ENCODE measurements around the gene CRYGN.

Gene CRYGN

DNA sequence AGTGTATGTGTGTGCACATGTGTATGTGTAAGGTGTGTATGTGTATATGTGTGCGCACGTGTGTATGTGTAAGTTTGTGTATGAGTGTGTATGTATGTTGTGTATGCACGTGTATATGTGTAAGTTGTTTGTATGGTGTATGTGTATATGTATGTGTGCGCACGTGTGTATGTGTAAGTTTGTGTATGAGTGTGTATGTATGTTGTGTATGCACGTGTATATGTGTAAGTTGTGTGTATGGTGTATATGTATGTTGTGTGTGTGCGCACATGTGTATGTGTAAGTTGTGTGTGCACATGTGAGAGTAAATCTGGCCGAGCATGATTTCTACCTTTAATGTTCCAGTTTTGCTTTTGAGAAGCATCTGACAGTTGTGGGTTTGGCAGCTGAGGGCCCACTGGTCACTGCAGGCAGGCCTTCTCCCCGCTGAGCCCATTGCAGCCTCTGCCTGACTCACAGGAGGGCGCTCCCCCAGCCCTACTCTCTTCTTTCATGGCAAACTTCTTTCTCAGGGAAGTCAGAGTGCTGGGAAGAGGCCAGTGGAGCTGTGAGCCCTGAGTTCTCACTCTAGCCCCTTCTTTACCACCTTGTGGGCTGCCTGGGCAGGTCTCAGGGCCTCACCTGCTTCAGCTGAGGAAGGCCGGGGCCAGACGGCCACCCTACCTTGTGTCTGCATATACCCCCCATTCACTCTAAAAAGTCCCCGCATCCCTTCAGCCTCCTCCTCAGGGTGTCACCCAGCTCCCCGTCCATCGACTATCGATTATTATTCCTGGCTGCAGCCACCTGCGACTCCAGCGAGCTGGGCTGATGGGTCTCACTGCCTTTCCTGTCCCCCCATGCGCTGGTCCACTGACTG lies 41.3 kb downstream of the CRYGN start:
- no peak for TF ChIP-seq GLIS3 (CRISPR knock-in tag; IDR thresholded peaks at IDR 0.05)
- TF ChIP-seq OSR1 (CRISPR knock-in tag; IDR thresholded peaks at IDR 0.05), result no peak
- no peak for TF ChIP-seq TOX (CRISPR knock-in tag; IDR thresholded peaks at IDR 0.05; ENCODE audit: borderline replicate concordance)
- TF ChIP-seq RARB (CRISPR knock-in tag; IDR thresholded peaks at IDR 0.05), result no peak
- ATAC-seq, result no peak

DNA sequence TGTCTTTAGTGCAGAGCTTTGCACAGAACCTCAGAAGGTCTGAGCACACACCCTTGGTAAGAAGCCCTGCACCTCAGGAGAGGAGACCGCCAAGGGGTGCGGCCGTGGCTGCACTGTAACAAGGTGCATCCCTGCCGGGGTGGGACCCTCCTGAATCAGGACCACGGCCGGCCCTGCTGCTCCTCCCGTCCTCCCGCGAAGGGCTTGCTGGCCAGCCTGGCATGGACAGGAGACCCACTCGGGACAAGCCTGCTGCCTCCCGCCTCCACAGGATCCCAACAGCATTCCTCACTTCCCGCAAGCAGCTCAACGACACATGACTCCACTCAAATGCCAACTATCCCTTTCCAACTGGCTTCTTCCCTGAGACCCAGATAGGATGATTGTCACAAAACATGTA lies 42.9 kb downstream of the CRYGN start:
- no peak for ATAC-seq
- TF ChIP-seq ESRRG (CRISPR knock-in tag; IDR thresholded peaks at IDR 0.05) (no peak), ARNTL (CRISPR knock-in tag; IDR thresholded peaks at IDR 0.05; ENCODE audit: borderline replicate concordance, low read depth) (no peak), GLIS3 (CRISPR knock-in tag; IDR thresholded peaks at IDR 0.05) (no peak), TOX (CRISPR knock-in tag; IDR thresholded peaks at IDR 0.05; ENCODE audit: borderline replicate concordance) (no peak)
- TF ChIP-seq, protein P1, sequence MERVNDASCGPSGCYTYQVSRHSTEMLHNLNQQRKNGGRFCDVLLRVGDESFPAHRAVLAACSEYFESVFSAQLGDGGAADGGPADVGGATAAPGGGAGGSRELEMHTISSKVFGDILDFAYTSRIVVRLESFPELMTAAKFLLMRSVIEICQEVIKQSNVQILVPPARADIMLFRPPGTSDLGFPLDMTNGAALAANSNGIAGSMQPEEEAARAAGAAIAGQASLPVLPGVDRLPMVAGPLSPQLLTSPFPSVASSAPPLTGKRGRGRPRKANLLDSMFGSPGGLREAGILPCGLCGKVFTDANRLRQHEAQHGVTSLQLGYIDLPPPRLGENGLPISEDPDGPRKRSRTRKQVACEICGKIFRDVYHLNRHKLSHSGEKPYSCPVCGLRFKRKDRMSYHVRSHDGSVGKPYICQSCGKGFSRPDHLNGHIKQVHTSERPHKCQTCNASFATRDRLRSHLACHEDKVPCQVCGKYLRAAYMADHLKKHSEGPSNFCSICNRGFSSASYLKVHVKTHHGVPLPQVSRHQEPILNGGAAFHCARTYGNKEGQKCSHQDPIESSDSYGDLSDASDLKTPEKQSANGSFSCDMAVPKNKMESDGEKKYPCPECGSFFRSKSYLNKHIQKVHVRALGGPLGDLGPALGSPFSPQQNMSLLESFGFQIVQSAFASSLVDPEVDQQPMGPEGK (CRISPR knock-in tag; IDR thresholded peaks at IDR 0.05; ENCODE audit: borderline replicate concordance), result no peak
- TF ChIP-seq, protein P2, sequence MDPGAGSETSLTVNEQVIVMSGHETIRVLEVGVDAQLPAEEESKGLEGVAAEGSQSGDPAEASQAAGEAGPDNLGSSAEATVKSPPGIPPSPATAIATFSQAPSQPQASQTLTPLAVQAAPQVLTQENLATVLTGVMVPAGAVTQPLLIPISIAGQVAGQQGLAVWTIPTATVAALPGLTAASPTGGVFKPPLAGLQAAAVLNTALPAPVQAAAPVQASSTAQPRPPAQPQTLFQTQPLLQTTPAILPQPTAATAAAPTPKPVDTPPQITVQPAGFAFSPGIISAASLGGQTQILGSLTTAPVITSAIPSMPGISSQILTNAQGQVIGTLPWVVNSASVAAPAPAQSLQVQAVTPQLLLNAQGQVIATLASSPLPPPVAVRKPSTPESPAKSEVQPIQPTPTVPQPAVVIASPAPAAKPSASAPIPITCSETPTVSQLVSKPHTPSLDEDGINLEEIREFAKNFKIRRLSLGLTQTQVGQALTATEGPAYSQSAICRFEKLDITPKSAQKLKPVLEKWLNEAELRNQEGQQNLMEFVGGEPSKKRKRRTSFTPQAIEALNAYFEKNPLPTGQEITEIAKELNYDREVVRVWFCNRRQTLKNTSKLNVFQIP (CRISPR knock-in tag; IDR thresholded peaks at IDR 0.05; ENCODE audit: borderline replicate concordance, low read depth), result no peak
- TF ChIP-seq, protein P3, sequence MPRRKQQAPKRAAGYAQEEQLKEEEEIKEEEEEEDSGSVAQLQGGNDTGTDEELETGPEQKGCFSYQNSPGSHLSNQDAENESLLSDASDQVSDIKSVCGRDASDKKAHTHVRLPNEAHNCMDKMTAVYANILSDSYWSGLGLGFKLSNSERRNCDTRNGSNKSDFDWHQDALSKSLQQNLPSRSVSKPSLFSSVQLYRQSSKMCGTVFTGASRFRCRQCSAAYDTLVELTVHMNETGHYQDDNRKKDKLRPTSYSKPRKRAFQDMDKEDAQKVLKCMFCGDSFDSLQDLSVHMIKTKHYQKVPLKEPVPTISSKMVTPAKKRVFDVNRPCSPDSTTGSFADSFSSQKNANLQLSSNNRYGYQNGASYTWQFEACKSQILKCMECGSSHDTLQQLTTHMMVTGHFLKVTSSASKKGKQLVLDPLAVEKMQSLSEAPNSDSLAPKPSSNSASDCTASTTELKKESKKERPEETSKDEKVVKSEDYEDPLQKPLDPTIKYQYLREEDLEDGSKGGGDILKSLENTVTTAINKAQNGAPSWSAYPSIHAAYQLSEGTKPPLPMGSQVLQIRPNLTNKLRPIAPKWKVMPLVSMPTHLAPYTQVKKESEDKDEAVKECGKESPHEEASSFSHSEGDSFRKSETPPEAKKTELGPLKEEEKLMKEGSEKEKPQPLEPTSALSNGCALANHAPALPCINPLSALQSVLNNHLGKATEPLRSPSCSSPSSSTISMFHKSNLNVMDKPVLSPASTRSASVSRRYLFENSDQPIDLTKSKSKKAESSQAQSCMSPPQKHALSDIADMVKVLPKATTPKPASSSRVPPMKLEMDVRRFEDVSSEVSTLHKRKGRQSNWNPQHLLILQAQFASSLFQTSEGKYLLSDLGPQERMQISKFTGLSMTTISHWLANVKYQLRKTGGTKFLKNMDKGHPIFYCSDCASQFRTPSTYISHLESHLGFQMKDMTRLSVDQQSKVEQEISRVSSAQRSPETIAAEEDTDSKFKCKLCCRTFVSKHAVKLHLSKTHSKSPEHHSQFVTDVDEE (CRISPR knock-in tag; IDR thresholded peaks at IDR 0.05), result no peak

DNA sequence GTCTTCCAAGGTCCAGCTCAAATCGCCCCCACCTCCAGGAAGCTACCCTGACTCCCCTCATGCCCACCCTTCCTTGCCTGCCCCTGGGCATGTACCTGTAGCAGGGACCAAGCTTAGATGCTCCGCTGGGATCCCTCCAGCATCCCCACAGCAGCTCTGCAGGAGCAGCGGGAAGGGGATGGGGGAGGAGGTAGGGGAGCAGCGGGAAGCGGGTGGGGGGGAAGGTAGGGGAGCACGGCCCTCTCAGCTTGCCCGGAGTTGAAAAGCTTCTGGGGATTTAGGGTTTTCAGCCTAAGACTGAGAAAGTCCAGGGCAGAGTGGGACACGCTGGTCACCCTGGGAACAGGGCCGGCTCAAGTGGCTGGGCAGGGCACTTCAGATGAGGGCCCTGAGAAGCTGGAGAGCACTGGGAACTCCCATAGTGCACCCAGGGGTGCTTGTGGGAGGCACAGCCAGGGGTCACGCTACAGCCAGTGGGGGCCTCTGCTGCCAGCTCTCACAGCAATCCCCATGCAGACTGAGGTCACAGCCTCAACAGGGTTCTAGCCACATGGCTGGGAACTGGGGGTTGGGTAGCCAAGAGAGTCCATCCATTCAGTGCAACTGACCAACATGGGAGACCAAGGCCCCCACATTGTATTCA lies 43.5 kb downstream of the CRYGN start:
- TF ChIP-seq, protein P2 (CRISPR knock-in tag; IDR thresholded peaks at IDR 0.05; ENCODE audit: borderline replicate concordance, low read depth), result no peak
- TF ChIP-seq, protein P4, sequence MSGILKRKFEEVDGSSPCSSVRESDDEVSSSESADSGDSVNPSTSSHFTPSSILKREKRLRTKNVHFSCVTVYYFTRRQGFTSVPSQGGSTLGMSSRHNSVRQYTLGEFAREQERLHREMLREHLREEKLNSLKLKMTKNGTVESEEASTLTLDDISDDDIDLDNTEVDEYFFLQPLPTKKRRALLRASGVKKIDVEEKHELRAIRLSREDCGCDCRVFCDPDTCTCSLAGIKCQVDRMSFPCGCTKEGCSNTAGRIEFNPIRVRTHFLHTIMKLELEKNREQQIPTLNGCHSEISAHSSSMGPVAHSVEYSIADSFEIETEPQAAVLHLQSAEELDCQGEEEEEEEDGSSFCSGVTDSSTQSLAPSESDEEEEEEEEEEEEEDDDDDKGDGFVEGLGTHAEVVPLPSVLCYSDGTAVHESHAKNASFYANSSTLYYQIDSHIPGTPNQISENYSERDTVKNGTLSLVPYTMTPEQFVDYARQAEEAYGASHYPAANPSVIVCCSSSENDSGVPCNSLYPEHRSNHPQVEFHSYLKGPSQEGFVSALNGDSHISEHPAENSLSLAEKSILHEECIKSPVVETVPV (CRISPR knock-in tag; IDR thresholded peaks at IDR 0.05), result no peak
- TF ChIP-seq TCF4 (CRISPR knock-in tag; IDR thresholded peaks at IDR 0.05; ENCODE audit: borderline replicate concordance), result no peak
- no peak for TF ChIP-seq BACH2 (CRISPR knock-in tag; IDR thresholded peaks at IDR 0.05; ENCODE audit: borderline replicate concordance)
- TF ChIP-seq OSR1 (CRISPR knock-in tag; IDR thresholded peaks at IDR 0.05), result no peak
- TF ChIP-seq GLIS3 (CRISPR knock-in tag; IDR thresholded peaks at IDR 0.05), result no peak
- no peak for TF ChIP-seq ZFP30 (CRISPR knock-in tag; IDR thresholded peaks at IDR 0.05)
- ATAC-seq, result no peak

DNA sequence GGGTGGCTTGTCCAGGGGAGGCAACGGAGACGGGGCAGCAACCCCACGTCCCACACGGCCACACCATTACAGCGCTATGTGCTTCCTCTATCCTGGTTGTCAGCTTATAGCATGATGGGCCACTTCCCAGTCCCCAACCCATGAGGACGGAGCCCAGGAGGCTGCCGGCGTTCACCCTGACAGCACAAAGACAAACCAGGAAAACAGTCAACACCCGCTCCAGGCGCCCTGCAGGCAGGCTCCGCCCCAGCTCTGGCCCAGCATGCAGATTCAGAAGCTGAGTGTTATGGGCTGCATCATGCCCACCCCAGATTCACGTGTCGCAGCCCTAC lies 44.9 kb downstream of the CRYGN start:
- ATAC-seq, result no peak
- TF ChIP-seq PPARA (CRISPR knock-in tag; IDR thresholded peaks at IDR 0.05; ENCODE audit: borderline replicate concordance) (no peak), CSDC2 (CRISPR knock-in tag; IDR thresholded peaks at IDR 0.05) (no peak), ZNF565 (CRISPR knock-in tag; conservative IDR thresholded peaks at IDR 0.05; ENCODE audit: low read depth) (no peak)
- TF ChIP-seq, protein P2 (CRISPR knock-in tag; IDR thresholded peaks at IDR 0.05; ENCODE audit: borderline replicate concordance, low read depth), result no peak
- TF ChIP-seq, protein P1 (CRISPR knock-in tag; IDR thresholded peaks at IDR 0.05; ENCODE audit: borderline replicate concordance), result no peak

All from SK-N-SH treated with all-trans-retinoic acid at 6 μM for 48 hours (cell line).